ENCODE measurements around the gene LUM.

DNA sequence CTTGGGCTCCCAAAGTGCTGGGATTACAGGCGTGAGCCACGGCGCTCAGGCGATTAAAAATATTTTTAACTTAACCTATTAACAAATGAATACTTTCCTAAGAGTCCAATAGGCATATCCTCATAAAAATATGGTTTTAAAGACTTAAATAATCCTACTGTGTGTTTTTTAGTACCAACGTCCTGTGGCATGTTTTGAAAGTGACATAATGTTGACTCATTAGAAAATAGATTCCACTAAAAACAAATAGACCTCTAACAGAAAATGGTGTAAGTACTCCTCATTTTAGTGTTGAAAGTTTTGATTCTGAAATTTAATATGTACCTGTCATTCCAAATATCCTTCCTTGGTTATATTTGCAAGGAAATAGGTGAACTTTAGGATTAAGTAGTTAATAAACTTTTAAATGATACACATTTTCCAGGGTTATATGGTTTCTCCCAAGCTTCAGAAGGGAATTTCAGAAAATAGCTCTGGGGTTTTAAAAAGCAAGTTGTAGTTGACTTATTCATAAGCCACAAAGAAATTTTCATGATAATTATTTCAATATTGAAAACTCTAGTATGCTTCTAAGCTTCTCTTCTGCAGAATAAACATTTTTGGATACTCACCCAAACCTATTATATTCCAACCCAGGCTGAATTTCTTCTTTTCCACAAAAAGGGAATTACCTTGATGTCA, 12.1 kb upstream of the LUM start:
- TF ChIP-seq, protein P1, sequence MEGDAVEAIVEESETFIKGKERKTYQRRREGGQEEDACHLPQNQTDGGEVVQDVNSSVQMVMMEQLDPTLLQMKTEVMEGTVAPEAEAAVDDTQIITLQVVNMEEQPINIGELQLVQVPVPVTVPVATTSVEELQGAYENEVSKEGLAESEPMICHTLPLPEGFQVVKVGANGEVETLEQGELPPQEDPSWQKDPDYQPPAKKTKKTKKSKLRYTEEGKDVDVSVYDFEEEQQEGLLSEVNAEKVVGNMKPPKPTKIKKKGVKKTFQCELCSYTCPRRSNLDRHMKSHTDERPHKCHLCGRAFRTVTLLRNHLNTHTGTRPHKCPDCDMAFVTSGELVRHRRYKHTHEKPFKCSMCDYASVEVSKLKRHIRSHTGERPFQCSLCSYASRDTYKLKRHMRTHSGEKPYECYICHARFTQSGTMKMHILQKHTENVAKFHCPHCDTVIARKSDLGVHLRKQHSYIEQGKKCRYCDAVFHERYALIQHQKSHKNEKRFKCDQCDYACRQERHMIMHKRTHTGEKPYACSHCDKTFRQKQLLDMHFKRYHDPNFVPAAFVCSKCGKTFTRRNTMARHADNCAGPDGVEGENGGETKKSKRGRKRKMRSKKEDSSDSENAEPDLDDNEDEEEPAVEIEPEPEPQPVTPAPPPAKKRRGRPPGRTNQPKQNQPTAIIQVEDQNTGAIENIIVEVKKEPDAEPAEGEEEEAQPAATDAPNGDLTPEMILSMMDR (conservative IDR thresholded peaks at IDR 0.05; ENCODE audit: low read depth in 2 of 2) = no peak
- TF ChIP-seq EZH2 (IDR thresholded peaks at IDR 0.05; ENCODE audit: low read depth, unreplicated experiment) (no peak), POLR2AphosphoS5 (IDR thresholded peaks at IDR 0.05; ENCODE audit: low read depth) (no peak), CREB1 (CRISPR knock-in tag; IDR thresholded peaks at IDR 0.05; ENCODE audit: low read depth) (no peak), EZH2phosphoT487 (IDR thresholded peaks at IDR 0.05; ENCODE audit: unreplicated experiment) (no peak), ZNF114 (CRISPR knock-in tag; IDR thresholded peaks at IDR 0.05) (no peak), JUNB (IDR thresholded peaks at IDR 0.05; ENCODE audit: unreplicated experiment) (no peak), STAT1 (IDR thresholded peaks at IDR 0.05; ENCODE audit: unreplicated experiment) (no peak), ZNF331 (CRISPR knock-in tag; IDR thresholded peaks at IDR 0.05; ENCODE audit: low read depth) (no peak), NANOG (IDR thresholded peaks at IDR 0.05; ENCODE audit: borderline replicate concordance) (no peak)
- TF ChIP-seq, protein P2, sequence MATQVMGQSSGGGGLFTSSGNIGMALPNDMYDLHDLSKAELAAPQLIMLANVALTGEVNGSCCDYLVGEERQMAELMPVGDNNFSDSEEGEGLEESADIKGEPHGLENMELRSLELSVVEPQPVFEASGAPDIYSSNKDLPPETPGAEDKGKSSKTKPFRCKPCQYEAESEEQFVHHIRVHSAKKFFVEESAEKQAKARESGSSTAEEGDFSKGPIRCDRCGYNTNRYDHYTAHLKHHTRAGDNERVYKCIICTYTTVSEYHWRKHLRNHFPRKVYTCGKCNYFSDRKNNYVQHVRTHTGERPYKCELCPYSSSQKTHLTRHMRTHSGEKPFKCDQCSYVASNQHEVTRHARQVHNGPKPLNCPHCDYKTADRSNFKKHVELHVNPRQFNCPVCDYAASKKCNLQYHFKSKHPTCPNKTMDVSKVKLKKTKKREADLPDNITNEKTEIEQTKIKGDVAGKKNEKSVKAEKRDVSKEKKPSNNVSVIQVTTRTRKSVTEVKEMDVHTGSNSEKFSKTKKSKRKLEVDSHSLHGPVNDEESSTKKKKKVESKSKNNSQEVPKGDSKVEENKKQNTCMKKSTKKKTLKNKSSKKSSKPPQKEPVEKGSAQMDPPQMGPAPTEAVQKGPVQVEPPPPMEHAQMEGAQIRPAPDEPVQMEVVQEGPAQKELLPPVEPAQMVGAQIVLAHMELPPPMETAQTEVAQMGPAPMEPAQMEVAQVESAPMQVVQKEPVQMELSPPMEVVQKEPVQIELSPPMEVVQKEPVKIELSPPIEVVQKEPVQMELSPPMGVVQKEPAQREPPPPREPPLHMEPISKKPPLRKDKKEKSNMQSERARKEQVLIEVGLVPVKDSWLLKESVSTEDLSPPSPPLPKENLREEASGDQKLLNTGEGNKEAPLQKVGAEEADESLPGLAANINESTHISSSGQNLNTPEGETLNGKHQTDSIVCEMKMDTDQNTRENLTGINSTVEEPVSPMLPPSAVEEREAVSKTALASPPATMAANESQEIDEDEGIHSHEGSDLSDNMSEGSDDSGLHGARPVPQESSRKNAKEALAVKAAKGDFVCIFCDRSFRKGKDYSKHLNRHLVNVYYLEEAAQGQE (IDR thresholded peaks at IDR 0.05; ENCODE audit: unreplicated experiment) = no peak
- TF ChIP-seq, protein P3, sequence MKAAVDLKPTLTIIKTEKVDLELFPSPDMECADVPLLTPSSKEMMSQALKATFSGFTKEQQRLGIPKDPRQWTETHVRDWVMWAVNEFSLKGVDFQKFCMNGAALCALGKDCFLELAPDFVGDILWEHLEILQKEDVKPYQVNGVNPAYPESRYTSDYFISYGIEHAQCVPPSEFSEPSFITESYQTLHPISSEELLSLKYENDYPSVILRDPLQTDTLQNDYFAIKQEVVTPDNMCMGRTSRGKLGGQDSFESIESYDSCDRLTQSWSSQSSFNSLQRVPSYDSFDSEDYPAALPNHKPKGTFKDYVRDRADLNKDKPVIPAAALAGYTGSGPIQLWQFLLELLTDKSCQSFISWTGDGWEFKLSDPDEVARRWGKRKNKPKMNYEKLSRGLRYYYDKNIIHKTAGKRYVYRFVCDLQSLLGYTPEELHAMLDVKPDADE (IDR thresholded peaks at IDR 0.05) = no peak

Data from GM23338 (cell line).